ENCODE measurements around the gene ZNF124. TPM values are rescaled to one million over a fixed set of nuclear protein-coding genes. Genes with fewer than 3 reads are reported as not detected.
"Not testable (repeated sequence)": the region's sequence is repeated elsewhere in the genome, so short reads cannot be mapped to it uniquely, and the experiment has no call there.

The ZNF124 gene
- total and polyA plus RNA-seq, 2 donors (not counting 1 experiment from before 2014, with no cell fraction given), result 5.0 to 23.8 TPM

GRCh38 chr1:247156787-247157232, 15.0 kb downstream of the ZNF124 start:
- H3K4me3 Mint-ChIP-seq, result no peak overlapping the region
- peak; percentile 10 for DNase-seq
- peaks cover 25% of the 10 kb centered on the region for H3K79me2 ChIP-seq (ENCODE audit: control insufficient read depth, insufficient read depth, low read length)
- H3K4me1 Mint-ChIP-seq, result no peaks in the 10 kb centered on the region
- peaks cover 39 to 84% (median 43%) of the 10 kb centered on the region in 3 donors for H3K9me3 ChIP-seq (ENCODE audit: control extremely low read depth in 1 of 3, control insufficient read depth in 2 of 3, insufficient read depth in 1 of 3, low read length in 2 of 3)
- 100% methylated on average over 2 of the region's 6 CpGs for WGBS (ENCODE audit: insufficient coverage)
- H3K9me3 Mint-ChIP-seq (ENCODE audit: insufficient read depth), result peaks cover 36% of the 10 kb centered on the region
- intact Hi-C loops (cut with micrococcal nuclease), result no loop called here
- peaks cover 27 to 49% of the 10 kb centered on the region in 2 experiments for H3K36me3 ChIP-seq (replicated peaks in 1 of 2; ENCODE audit: control extremely low read depth in 1 of 2, control insufficient read depth in 1 of 2, extremely low read depth in 1 of 2, insufficient read depth in 2 of 2, low read length in 1 of 2)
- no peaks in the 10 kb centered on the region for H4K20me1 ChIP-seq (ENCODE audit: control insufficient read depth, insufficient read depth, low read length, poor library complexity, severe bottlenecking)
- H3K4me1 ChIP-seq (ENCODE audit: control insufficient read depth in 2 of 2, insufficient read depth in 2 of 2, low read length in 2 of 2), result no peaks in the 10 kb centered on the region
- no peak overlapping the region for H3K4me2 ChIP-seq (replicated peaks; ENCODE audit: low read depth, low read length, poor library complexity, severe bottlenecking)
- no peak overlapping the region for H3K27ac ChIP-seq (ENCODE audit: low read length in 2 of 2)
- H3K9ac ChIP-seq (ENCODE audit: low read length), result no peak overlapping the region
- H3K27ac Mint-ChIP-seq, result no peak overlapping the region
- TF ChIP-seq CTCF (IDR thresholded peaks at IDR 0.05) (no peak), EZH2 (IDR thresholded peaks at IDR 0.05; ENCODE audit: borderline replicate concordance, insufficient read depth, low read depth, low read length, poor library complexity, severe bottlenecking) (no peak)
- no peaks in the 10 kb centered on the region for H3K27me3 ChIP-seq (replicated peaks in 1 of 4; ENCODE audit: control extremely low read depth in 1 of 4, control insufficient read depth in 3 of 4, insufficient read depth in 4 of 4, low read length in 3 of 4)
- ATAC-seq (ENCODE audit: low read depth), result no peak
- no peak overlapping the region for H2AFZ ChIP-seq (ENCODE audit: insufficient read depth, low read depth, low read length, poor library complexity, severe bottlenecking)
- POLR2A ChIA-PET, result no interaction called here
- CTCF ChIA-PET, result no interaction called here
- H3K4me3 ChIP-seq (ENCODE audit: control extremely low read depth in 1 of 5, extremely low read depth in 1 of 5, insufficient read depth in 1 of 5, low read depth in 2 of 5, low read length in 4 of 5), result no peak overlapping the region
- no peaks in the 10 kb centered on the region for H3K27me3 Mint-ChIP-seq

GRCh38 chr1:247147781-247148180, 24.0 kb downstream of the ZNF124 start:
- Mint-ChIP-seq H3K27me3 (no peaks in the 10 kb centered on the region), H3K27ac (no peak overlapping the region), H3K4me1 (no peaks in the 10 kb centered on the region), H3K9me3 (ENCODE audit: insufficient read depth) (peaks cover 32% of the 10 kb centered on the region), H3K4me3 (no peak overlapping the region)
- TF ChIP-seq EZH2 (IDR thresholded peaks at IDR 0.05; ENCODE audit: borderline replicate concordance, insufficient read depth, low read depth, low read length, poor library complexity, severe bottlenecking) (no peak), CTCF (IDR thresholded peaks at IDR 0.05) (no peak)
- peaks cover 35% of the 10 kb centered on the region for H3K79me2 ChIP-seq (ENCODE audit: control insufficient read depth, insufficient read depth, low read length)
- no peaks in the 10 kb centered on the region for H3K4me1 ChIP-seq (ENCODE audit: control insufficient read depth in 2 of 2, insufficient read depth in 2 of 2, low read length in 2 of 2)
- H3K4me2 ChIP-seq (replicated peaks; ENCODE audit: low read depth, low read length, poor library complexity, severe bottlenecking), result no peak overlapping the region
- WGBS (ENCODE audit: insufficient coverage), result 100% methylated on average over 1 of the region's 2 CpGs
- ATAC-seq (ENCODE audit: low read depth) (no peak), DNase-seq (no peak)
- no peak overlapping the region for H3K9ac ChIP-seq (ENCODE audit: low read length)
- peaks cover 10 to 82% (median 50%) of the 10 kb centered on the region in 3 donors for H3K9me3 ChIP-seq (ENCODE audit: control extremely low read depth in 1 of 3, control insufficient read depth in 2 of 3, insufficient read depth in 1 of 3, low read length in 2 of 3)
- intact Hi-C loops (cut with micrococcal nuclease), result no loop called here
- CTCF ChIA-PET, result no interaction called here
- no peak overlapping the region for H3K4me3 ChIP-seq (ENCODE audit: control extremely low read depth in 1 of 5, extremely low read depth in 1 of 5, insufficient read depth in 1 of 5, low read depth in 2 of 5, low read length in 4 of 5)
- H3K27me3 ChIP-seq (replicated peaks in 1 of 4; ENCODE audit: control extremely low read depth in 1 of 4, control insufficient read depth in 3 of 4, insufficient read depth in 4 of 4, low read length in 3 of 4), result no peaks in the 10 kb centered on the region
- H2AFZ ChIP-seq (ENCODE audit: insufficient read depth, low read depth, low read length, poor library complexity, severe bottlenecking), result no peak overlapping the region
- POLR2A ChIA-PET, result no interaction called here
- H4K20me1 ChIP-seq (ENCODE audit: control insufficient read depth, insufficient read depth, low read length, poor library complexity, severe bottlenecking), result no peaks in the 10 kb centered on the region
- H3K27ac ChIP-seq (ENCODE audit: low read length in 2 of 2), result no peak overlapping the region
- H3K36me3 ChIP-seq (replicated peaks in 1 of 2; ENCODE audit: control extremely low read depth in 1 of 2, control insufficient read depth in 1 of 2, extremely low read depth in 1 of 2, insufficient read depth in 2 of 2, low read length in 1 of 2), result peaks cover 0 to 12% of the 10 kb centered on the region in 2 experiments

- H3K27me3 ChIP-seq (replicated peaks in 1 of 4; ENCODE audit: control extremely low read depth in 1 of 4, control insufficient read depth in 3 of 4, insufficient read depth in 4 of 4, low read length in 3 of 4); ATAC-seq (ENCODE audit: low read depth); POLR2A ChIA-PET; H2AFZ ChIP-seq (ENCODE audit: insufficient read depth, low read depth, low read length, poor library complexity, severe bottlenecking); H3K27ac ChIP-seq (ENCODE audit: low read length in 2 of 2); H4K20me1 ChIP-seq (ENCODE audit: control insufficient read depth, insufficient read depth, low read length, poor library complexity, severe bottlenecking); intact Hi-C loops (cut with micrococcal nuclease); H3K4me3 Mint-ChIP-seq; H3K4me3 ChIP-seq (ENCODE audit: control extremely low read depth in 1 of 5, extremely low read depth in 1 of 5, insufficient read depth in 1 of 5, low read depth in 2 of 5, low read length in 4 of 5); H3K27me3 Mint-ChIP-seq; H3K27ac Mint-ChIP-seq; H3K4me2 ChIP-seq (replicated peaks; ENCODE audit: low read depth, low read length, poor library complexity, severe bottlenecking); DNase-seq; H3K9ac ChIP-seq (ENCODE audit: low read length); H3K4me1 Mint-ChIP-seq; H3K4me1 ChIP-seq (ENCODE audit: control insufficient read depth in 2 of 2, insufficient read depth in 2 of 2, low read length in 2 of 2); H3K36me3 ChIP-seq (replicated peaks in 1 of 2; ENCODE audit: control extremely low read depth in 1 of 2, control insufficient read depth in 1 of 2, extremely low read depth in 1 of 2, insufficient read depth in 2 of 2, low read length in 1 of 2): not testable (repeated sequence)
- H3K9me3 Mint-ChIP-seq (ENCODE audit: insufficient read depth), result peaks cover 31% of the 10 kb centered on the region
- 98% methylated on average over 8 of the region's 10 CpGs for WGBS (ENCODE audit: insufficient coverage)
- Histone ChIP-seq H3K79me2 (ENCODE audit: control insufficient read depth, insufficient read depth, low read length) (peaks cover 35% of the 10 kb centered on the region), H3K9me3 (ENCODE audit: control extremely low read depth in 1 of 3, control insufficient read depth in 2 of 3, insufficient read depth in 1 of 3, low read length in 2 of 3) (peaks cover 8 to 76% (median 48%) of the 10 kb centered on the region in 3 donors)
- CTCF ChIA-PET, result interaction anchor here (0.7 kb wide), 1 partner anchor 1380 kb away, joined by 4 read pairs; no protein-coding TSS in a partner anchor
Measured at GRCh38 chr1:247147120-247147519, 24.7 kb downstream of the ZNF124 start.

Measured in B cell (primary cell).